GM10266 (cell line): ENCODE measurements around the gene CNGA3.

Experiments
- DNase-seq: peaks from one replicate; pipeline ENCODE4 v3.0.0; 2012; ENCODE audit errors: extremely low spot score
- TF ChIP-seq, protein P1 (sequence below): IDR thresholded peaks from 2 replicates; pipeline ENCODE4 v1.5.1; 2012; ENCODE audit warnings: mild to moderate bottlenecking, low read depth; ENCODE audit not compliant: control insufficient read depth, insufficient read depth; ENCODE audit errors: missing control alignments

CNGA3 gene

DNA sequence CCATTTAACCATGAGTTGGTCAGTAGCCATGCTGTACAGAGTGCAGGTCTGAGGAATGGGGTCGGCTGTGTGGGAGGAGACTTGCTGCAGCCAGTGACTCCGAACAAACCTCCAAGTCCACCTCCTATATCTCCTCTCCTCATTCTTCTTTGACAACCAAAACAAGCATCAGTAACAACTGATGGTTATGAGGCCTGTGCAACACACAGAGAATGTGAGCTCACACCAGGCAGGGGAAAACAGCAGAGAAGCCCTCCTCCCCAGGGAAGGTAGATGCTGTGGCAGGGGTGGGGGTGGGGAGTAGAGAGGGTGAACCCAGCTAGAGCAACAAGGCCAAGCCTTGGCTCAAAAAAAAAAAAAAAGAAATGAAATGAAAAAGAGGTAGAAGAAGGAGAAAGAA, 12.3 kb upstream of the CNGA3 start:
- TF ChIP-seq, protein P1, sequence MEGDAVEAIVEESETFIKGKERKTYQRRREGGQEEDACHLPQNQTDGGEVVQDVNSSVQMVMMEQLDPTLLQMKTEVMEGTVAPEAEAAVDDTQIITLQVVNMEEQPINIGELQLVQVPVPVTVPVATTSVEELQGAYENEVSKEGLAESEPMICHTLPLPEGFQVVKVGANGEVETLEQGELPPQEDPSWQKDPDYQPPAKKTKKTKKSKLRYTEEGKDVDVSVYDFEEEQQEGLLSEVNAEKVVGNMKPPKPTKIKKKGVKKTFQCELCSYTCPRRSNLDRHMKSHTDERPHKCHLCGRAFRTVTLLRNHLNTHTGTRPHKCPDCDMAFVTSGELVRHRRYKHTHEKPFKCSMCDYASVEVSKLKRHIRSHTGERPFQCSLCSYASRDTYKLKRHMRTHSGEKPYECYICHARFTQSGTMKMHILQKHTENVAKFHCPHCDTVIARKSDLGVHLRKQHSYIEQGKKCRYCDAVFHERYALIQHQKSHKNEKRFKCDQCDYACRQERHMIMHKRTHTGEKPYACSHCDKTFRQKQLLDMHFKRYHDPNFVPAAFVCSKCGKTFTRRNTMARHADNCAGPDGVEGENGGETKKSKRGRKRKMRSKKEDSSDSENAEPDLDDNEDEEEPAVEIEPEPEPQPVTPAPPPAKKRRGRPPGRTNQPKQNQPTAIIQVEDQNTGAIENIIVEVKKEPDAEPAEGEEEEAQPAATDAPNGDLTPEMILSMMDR, result no peak
- DNase-seq, result no peak

- DNase-seq, result no peak
- TF ChIP-seq, protein P1, result no peak
Measured at GRCh38 chr2:98334439-98335078, 11.7 kb upstream of the CNGA3 start.

GRCh38 chr2:98335271-98335670, 11.0 kb upstream of the CNGA3 start:
- TF ChIP-seq, protein P1, result no peak
- DNase-seq, result no peak

DNA sequence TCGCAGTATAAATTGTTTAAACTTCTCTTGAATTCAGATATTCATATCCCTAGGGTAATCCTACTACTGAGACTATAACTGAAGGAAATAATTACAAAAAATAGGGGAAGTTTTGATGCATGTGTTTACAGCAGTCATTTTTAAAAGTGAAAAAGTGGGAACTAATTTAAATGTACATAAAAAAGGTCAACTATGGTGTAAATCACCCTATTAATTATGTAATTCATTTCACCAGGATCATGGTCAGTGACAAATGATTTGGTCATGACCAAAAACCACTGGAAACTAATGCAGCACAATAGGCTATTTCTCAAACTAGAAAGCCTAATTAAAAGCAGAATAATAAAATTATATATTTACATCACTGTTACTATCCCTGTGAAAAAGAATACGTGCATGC, 5.0 kb upstream of the CNGA3 start:
- TF ChIP-seq, protein P1, result no peak
- no peak for DNase-seq

GRCh38 chr2:98343285-98343684, 3.0 kb upstream of the CNGA3 start:
- TF ChIP-seq, protein P1, result no peak
- no peak for DNase-seq

DNA sequence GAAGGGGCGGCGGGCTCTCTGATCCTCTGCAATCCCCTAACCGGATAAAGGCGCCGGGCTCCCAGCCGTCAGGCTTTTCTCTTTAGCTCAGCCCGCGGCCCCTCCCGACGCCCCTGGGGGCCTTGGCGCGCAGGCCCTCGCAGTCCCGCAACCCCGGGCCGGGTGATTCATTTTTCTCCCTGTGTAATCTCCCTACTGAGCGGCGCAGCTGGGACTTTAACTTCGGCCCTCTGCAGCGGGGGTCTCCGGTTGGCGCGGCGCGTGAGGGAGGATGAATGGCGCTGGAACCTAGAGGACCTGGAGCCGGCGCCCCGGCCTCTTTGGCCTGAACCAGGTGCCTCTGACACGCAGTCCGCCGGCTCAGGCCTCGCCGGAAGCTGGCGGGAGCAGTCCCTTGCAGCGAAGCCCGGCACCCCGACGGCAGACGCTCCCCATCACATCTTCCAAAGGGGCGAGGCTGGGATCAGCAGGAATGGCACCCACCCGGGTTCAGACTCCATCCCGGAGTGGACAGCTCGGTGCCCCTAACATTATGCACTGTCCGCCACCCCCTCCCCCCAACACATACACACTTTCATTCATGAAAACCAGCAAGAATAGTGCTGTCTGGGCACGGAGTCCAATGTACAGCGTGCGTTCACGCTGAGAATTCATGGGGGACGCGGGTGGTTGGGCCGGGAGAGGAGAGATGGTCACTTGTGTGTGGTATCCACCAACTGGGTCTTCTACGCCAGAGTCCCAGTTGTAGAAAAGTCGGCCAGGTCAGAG, 1.2 kb downstream of the CNGA3 start:
- no peak for DNase-seq
- TF ChIP-seq, protein P1, result no peak

- TF ChIP-seq, protein P1, result no peak
- no peak for DNase-seq
Measured at GRCh38 chr2:98348066-98348561, 1.9 kb downstream of the CNGA3 start.
